GM11168 (cell line): ENCODE data around the gene HDAC2.
"Not testable (repeated sequence)": the region's sequence is repeated elsewhere in the genome, so short reads cannot be mapped to it uniquely, and the experiment has no call there.

Source experiments
- in situ Hi-C: fragments of 300-500 bp; cut with MboI; formaldehyde crosslinking; loops from one replicate; pipeline ENCODE4 v1.12.0; 2022; ENCODE audit warnings: low sequenced_read_pairs; ENCODE audit not compliant: unreplicated experiment

The HDAC2 gene

GRCh38 chr6:113978084-113978675 lies 7.2 kb upstream of the HDAC2 start:
- in situ Hi-C loops, result no loop called here

- in situ Hi-C loops, result no loop called here
These were observed 5.9 kb upstream of the HDAC2 start for GRCh38 chr6:113976806-113977205.

DNA sequence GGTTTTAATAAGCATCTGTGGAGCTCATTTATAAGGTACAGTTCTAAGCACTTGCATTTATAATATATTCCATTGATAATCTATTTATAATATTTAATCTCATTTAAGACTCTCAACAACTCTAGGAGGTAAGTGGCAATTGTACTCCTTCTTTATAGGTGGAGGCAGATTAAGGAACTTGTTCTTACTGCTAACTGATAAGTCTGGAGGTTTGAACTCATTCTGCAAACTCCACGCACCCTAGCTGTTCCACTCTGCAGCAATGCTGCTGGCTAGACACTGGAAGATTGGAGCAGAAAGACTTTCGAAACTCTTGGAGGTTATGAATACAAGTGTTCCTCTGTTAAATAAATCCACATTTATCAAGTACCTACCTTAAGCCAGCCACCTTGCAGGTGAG lies 793 bp upstream of the HDAC2 start:
- in situ Hi-C loops, result no loop called here

- in situ Hi-C loops, result no loop called here
These were observed 802 bp downstream of the HDAC2 start for GRCh38 chr6:113969888-113970804.

DNA sequence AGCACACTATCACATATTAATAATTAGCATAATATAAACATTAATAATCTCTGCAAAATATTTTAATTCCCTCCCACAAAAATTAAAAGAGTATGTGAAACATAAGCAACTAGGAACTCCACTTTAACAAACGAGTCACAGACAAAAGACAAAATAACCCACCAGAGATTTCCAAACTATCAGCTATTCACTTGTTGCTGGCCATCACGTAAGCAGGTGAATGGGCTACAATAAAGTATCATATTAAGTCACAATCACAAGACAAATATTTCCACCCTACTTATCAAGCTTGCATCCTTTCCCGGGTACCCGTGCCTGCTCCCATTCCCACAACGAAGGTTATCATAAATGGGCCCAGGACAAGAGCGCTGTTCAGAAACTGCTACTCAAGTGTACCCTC lies 2.5 kb downstream of the HDAC2 start:
- in situ Hi-C loops, result no loop called here

GRCh38 chr6:113967777-113968176 lies 3.2 kb downstream of the HDAC2 start:
- in situ Hi-C loops, result no loop called here

DNA sequence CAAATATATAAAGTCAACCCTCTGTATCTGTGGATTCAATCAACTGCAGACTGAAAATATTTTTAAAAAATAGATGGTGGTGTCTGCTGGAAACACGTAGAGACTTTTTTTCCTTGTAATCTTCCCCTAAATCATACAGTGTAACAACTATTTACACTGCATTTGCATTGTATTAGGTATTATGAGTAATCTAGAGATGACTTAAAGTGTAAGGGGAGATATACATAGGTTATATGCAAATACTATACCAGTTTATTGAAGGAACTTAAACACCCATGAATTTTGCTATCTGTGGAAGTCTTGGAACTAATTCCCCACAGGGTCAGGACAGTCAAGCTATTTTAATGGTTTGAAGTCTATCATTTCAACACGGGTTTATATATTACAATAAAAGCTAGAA lies 10.2 kb downstream of the HDAC2 start:
- in situ Hi-C loops, result no loop called here

GRCh38 chr6:113959235-113959634 lies 11.7 kb downstream of the HDAC2 start:
- in situ Hi-C loops, result no loop called here

GRCh38 chr6:113954653-113955052 lies 16.3 kb downstream of the HDAC2 start:
- in situ Hi-C loops, result no loop called here

DNA sequence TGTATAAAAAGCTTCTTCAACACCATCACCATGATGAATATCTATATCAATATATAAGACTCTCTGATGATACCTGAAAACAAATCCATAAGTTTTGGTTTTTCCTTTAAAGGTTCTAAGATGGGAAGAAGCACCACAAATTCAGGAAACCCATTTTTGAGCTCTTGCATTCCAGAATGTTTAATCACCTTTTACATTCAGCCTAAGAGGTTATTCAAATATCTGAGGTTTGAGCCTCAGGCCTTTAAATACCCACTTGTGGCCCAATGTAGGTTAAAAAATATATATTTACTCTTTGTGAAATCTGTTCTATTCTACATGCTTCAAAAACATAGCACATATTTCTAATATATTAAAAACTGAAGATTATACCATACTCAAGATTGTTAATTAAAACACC lies 17.6 kb downstream of the HDAC2 start:
- in situ Hi-C loops, result no loop called here

DNA sequence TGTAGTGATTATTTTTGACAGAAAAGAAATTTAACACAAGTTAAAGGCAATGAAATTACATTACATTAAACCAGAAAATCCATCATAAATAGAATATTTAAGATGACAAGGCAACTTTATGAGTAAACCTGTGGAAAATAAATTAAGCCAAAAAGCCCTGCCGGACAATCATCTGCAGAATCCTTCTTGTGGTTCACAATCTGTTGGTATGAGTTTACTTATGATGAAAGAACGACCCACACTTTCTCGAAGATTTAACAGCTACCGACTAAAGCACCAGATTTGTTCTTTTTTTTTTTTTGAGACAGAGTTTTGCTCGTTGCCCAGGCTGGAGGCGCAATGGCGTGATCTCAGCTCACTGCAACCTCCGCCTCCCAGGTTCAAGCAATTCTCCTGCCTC lies 21.4 kb downstream of the HDAC2 start:
- in situ Hi-C loops, result no loop called here

GRCh38 chr6:113944701-113945100 lies 26.2 kb downstream of the HDAC2 start:
- in situ Hi-C loops, result no loop called here

DNA sequence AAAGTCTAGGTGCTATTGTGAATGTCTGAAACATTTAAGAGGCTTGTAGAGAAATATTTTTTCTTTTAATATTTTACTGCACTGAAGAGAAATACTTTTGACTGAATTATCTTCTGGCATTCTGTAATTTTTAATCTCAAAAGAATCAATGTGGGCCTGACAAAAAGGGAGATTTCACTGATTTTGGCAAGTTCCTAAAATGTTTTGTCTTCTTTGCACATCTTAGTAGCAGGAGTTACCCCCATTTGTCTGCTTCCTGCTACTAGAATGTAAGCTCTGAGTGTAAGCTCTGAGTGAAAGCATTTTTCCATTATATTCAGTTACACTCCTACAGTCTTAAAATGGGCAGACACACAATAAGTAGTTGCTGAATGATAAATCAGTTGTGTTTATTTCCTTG lies 31.1 kb downstream of the HDAC2 start:
- in situ Hi-C loops, result no loop called here

DNA sequence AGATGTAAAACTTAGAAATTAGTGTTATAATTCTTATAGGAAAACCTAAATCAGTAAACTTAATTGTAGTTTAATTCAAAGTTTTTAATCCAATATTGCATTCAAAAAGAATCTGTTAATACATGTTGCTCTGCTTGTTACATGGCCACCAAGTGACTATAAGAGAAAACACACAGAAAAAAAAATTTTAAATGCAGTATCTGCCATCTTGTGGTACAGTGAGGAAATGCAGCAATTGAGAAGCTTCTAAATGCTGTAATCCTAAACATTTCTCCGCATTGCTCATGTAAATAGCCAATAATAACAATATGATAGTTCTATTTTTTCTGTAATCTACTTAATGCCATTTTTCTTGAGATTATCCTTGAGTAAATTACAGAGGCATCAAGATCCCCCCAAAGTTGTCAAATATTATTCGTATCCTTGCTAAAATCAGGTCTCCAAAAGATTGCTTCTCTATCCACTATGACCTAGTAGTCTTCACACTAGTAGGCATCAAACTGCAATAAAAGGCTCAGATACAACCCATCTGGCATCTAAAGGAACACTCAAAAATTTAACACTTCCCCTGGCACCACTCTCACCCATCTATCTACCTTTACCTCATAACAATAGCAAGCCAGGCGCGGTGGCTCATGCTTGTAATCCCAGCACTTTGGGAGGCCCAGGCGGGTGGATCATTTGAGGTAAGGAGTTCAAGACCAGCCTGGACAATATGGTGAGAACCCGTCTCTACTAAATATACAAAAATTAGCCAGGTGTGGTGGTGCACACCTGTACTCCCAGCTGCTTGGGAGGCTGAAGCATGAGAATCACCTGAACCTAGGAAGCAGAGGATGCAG lies 34.6 kb downstream of the HDAC2 start:
- in situ Hi-C loops, result no loop called here

- in situ Hi-C loops, result no loop called here
These were observed 36.8 kb downstream of the HDAC2 start for GRCh38 chr6:113934101-113934500.

DNA sequence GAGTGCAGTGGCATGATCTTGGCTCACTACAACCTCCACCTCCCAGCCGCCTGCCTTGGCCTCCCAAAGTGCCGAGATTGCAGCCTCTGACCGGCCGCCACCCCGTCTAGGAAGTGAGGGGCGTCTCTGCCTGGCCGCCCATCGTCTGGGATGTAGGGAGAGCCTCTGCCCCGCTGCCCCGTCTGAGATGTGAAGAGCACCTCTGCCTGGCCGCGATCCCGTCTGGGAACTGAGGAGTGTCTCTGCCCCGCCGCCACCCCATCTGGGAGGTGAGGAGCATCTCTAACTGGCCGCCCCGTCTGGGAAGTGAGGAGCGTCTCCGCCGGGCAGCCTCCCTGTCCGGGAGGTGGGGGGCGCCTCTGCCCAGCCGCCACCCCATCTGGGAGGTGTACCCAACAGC lies 39.0 kb downstream of the HDAC2 start:
- in situ Hi-C loops, result not testable (repeated sequence)

DNA sequence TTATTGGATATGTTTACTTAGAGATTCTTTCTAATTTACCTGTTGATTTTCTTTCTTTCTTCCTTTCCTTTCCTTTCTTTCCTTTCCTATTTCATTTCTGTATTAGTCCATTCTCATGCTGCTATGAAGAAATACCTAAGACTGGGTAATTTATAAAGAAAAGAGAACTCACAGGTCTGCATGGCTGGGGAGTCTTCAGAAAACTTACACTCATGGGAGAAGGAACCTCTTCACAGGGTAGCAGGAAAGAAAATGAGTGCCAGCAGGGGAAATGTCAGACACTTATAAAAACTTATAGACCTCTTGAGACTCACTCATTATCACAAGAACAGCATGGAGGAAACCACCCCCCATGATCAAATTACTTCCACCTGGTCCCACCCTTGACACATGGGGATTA lies 40.8 kb downstream of the HDAC2 start:
- in situ Hi-C loops, result no loop called here

DNA sequence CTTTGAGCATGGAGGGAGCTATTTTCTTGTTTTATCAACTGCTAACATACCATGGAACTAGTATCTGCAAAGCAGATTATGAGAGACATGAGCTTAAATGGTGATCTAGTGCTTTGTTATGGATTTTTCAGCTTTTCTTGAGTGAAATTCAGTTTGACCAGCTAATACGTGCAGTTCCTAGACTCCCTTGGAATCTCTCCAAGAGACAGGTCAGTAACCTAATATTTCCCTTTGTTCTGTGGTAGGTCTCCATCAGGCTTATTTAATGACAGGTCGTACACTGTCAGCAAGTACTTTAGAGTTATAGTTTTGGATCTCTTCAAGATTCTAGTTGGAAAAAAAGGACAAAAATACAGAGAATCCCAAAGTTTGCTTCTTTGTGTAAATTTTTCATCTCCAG lies 43.9 kb downstream of the HDAC2 start:
- in situ Hi-C loops, result no loop called here

DNA sequence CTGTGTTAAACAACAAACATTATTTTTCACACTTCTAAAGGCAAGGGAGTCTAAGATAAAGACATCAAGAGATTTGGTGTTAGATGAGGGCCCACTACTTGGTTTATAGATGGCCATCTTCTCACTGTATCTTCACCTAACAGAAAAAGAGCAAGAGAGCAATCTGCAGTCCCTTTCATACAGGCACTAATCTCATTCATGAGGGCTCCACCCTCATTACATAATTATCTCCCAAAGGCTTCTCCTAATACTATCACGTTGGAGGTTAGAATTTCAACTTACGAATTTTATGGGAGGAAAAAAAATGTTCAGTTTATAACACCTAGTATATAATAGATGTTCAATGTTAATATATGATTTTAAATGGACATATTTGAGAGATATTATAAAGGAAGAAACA lies 45.6 kb downstream of the HDAC2 start:
- in situ Hi-C loops, result no loop called here

- in situ Hi-C loops, result no loop called here
These were observed 46.6 kb downstream of the HDAC2 start for GRCh38 chr6:113924312-113924723.

DNA sequence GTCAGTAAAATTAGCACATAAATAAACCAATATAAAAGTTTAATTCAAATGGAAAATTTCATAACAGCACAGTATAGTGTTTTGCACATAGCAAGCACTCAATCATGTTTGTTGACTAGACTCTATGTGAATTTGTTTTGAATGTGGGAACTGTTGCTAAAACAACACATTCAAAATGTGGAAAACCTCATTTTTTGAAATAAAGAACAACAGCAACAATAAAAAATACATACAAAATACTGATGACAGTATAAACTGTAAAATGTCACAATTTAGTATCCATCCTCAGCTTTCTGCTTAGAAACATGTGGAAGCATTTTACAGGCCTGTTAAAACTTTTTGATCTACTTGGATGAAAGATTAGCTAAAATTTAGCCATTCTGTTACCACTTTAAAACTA lies 47.4 kb downstream of the HDAC2 start:
- in situ Hi-C loops, result no loop called here
